Central memory CD8-positive, alpha-beta T cell (primary cell): Measurements from ENCODE around the gene ATXN7L1.
"Not testable (repeated sequence)": the region's sequence is repeated elsewhere in the genome, so short reads cannot be mapped to it uniquely, and the experiment has no call there.

Experiments used
- ATAC-seq: fragments of 150-1000 bp; cut with Tn5 transposase; replicated peaks from 2 replicates; pipeline ENCODE4 v1.10.0; 2022; ENCODE audit warnings: mild to moderate bottlenecking, moderate FRiP score, moderate number of reproducible peaks; ENCODE audit not compliant: poor library complexity, severe bottlenecking; ENCODE audit errors: extremely low read depth
- DNase-seq, 2 donors: peaks; one replicate each; pipeline ENCODE4 v3.0.0; 2021; ENCODE audit warnings: low spot score in 2 of 2
- H3K27ac Mint-ChIP-seq: one replicate; pipeline ENCODE4 v1.8.0; 2022; ENCODE audit warnings: low read depth, mild to moderate bottlenecking, moderate library complexity, mixed read lengths
- H3K27me3 Mint-ChIP-seq: one replicate; pipeline ENCODE4 v1.8.0; 2022; ENCODE audit warnings: mixed read lengths
- H3K36me3 Mint-ChIP-seq: one replicate; pipeline ENCODE4 v1.8.0; 2022; ENCODE audit warnings: mild to moderate bottlenecking, moderate library complexity, mixed read lengths; ENCODE audit not compliant: insufficient read depth
- H3K4me1 Mint-ChIP-seq: one replicate; pipeline ENCODE4 v1.8.0; 2022; ENCODE audit warnings: mixed read lengths
- H3K4me3 Mint-ChIP-seq: one replicate; pipeline ENCODE4 v1.8.0; 2022; ENCODE audit warnings: mild to moderate bottlenecking, moderate library complexity, mixed read lengths
- H3K9me3 Mint-ChIP-seq: one replicate; pipeline ENCODE4 v1.8.0; 2022; ENCODE audit warnings: mixed read lengths

The ATXN7L1 gene

GRCh38 chr7:105863876-105864275 lies 12.5 kb downstream of the ATXN7L1 start:
- H3K4me1 Mint-ChIP-seq, result peaks cover 41% of the 10 kb centered on the region
- ATAC-seq, result no peak
- no peaks in the 10 kb centered on the region for H3K9me3 Mint-ChIP-seq
- no peak overlapping the region for H3K4me3 Mint-ChIP-seq
- DNase-seq, result no peak
- H3K36me3 Mint-ChIP-seq, result peaks cover 3% of the 10 kb centered on the region
- no peaks in the 10 kb centered on the region for H3K27me3 Mint-ChIP-seq
- no peak overlapping the region for H3K27ac Mint-ChIP-seq

- Mint-ChIP-seq H3K4me1 (peaks cover 50% of the 10 kb centered on the region), H3K27me3 (no peaks in the 10 kb centered on the region), H3K4me3 (no peak overlapping the region), H3K36me3 (peaks cover 3% of the 10 kb centered on the region), H3K27ac (no peak overlapping the region), H3K9me3 (no peaks in the 10 kb centered on the region)
- DNase-seq (no peak), ATAC-seq (no peak)
Observed at GRCh38 chr7:105862770-105863169, 13.6 kb downstream of the ATXN7L1 start.

- ATAC-seq, result no peak
- Mint-ChIP-seq H3K9me3 (no peaks in the 10 kb centered on the region), H3K27ac (no peak overlapping the region)
Observed at GRCh38 chr7:105862276-105862675, 14.1 kb downstream of the ATXN7L1 start.

GRCh38 chr7:105861224-105861623 lies 15.2 kb downstream of the ATXN7L1 start:
- Mint-ChIP-seq H3K4me3 (no peak overlapping the region), H3K9me3 (no peaks in the 10 kb centered on the region), H3K36me3 (peaks cover 6% of the 10 kb centered on the region), H3K27me3 (no peaks in the 10 kb centered on the region), H3K27ac (no peak overlapping the region), H3K4me1 (peaks cover 56% of the 10 kb centered on the region)
- ATAC-seq (no peak), DNase-seq (no peak)

More at GRCh38 chr7:105862276-105862675, 14.1 kb downstream of the ATXN7L1 start:
- DNase-seq, result no peak
- H3K27me3 Mint-ChIP-seq, result no peaks in the 10 kb centered on the region
- H3K4me3 Mint-ChIP-seq, result no peak overlapping the region
- peaks cover 51% of the 10 kb centered on the region for H3K4me1 Mint-ChIP-seq
- peaks cover 5% of the 10 kb centered on the region for H3K36me3 Mint-ChIP-seq

- DNase-seq, result no peak
- peaks cover 7% of the 10 kb centered on the region for H3K36me3 Mint-ChIP-seq
- H3K27me3 Mint-ChIP-seq, result no peaks in the 10 kb centered on the region
- no peak overlapping the region for H3K4me3 Mint-ChIP-seq
- H3K4me1 Mint-ChIP-seq, result peaks cover 55% of the 10 kb centered on the region
- H3K9me3 Mint-ChIP-seq, result no peaks in the 10 kb centered on the region
- H3K27ac Mint-ChIP-seq, result no peak overlapping the region
- ATAC-seq, result no peak
Observed at GRCh38 chr7:105860793-105861192, 15.6 kb downstream of the ATXN7L1 start.

- no peak for DNase-seq
- Mint-ChIP-seq H3K4me3 (peak overlapping the region; percentile 52), H3K27ac (peak overlapping the region; percentile 71), H3K4me1 (peaks cover 56% of the 10 kb centered on the region), H3K36me3 (peaks cover 7% of the 10 kb centered on the region), H3K27me3 (no peaks in the 10 kb centered on the region), H3K9me3 (no peaks in the 10 kb centered on the region)
- ATAC-seq, result peak; percentile 94
Observed at GRCh38 chr7:105857009-105857952, 19.1 kb downstream of the ATXN7L1 start.

GRCh38 chr7:105854498-105854897 lies 21.9 kb downstream of the ATXN7L1 start:
- Mint-ChIP-seq H3K27me3 (no peaks in the 10 kb centered on the region), H3K4me1 (peaks cover 73% of the 10 kb centered on the region), H3K9me3 (no peaks in the 10 kb centered on the region), H3K27ac (peak overlapping the region; percentile 38), H3K4me3 (no peak overlapping the region), H3K36me3 (peaks cover 14% of the 10 kb centered on the region)
- DNase-seq (no peak), ATAC-seq (no peak)

- H3K27ac Mint-ChIP-seq, result no peak overlapping the region
- no peak for ATAC-seq
- H3K36me3 Mint-ChIP-seq, result peaks cover 17% of the 10 kb centered on the region
- H3K9me3 Mint-ChIP-seq, result no peaks in the 10 kb centered on the region
- no peak for DNase-seq
- H3K4me1 Mint-ChIP-seq, result peaks cover 78% of the 10 kb centered on the region
- H3K4me3 Mint-ChIP-seq, result no peak overlapping the region
- no peaks in the 10 kb centered on the region for H3K27me3 Mint-ChIP-seq
Observed at GRCh38 chr7:105853931-105854419, 22.4 kb downstream of the ATXN7L1 start.

- ATAC-seq, result no peak
- peaks cover 13% of the 10 kb centered on the region for H3K36me3 Mint-ChIP-seq
- peaks cover 9% of the 10 kb centered on the region for H3K9me3 Mint-ChIP-seq
- no peak for DNase-seq
- no peaks in the 10 kb centered on the region for H3K27me3 Mint-ChIP-seq
- peak overlapping the region; percentile 51 for H3K4me3 Mint-ChIP-seq
- H3K27ac Mint-ChIP-seq, result peak overlapping the region; percentile 93
- H3K4me1 Mint-ChIP-seq, result peaks cover 76% of the 10 kb centered on the region
Observed at GRCh38 chr7:105851064-105851463, 25.3 kb downstream of the ATXN7L1 start.

- ATAC-seq (peak; percentile 93), DNase-seq (peak; percentile 47 to 78)
- Mint-ChIP-seq H3K27ac (peak overlapping the region; percentile 93), H3K27me3 (no peaks in the 10 kb centered on the region), H3K4me3 (peak overlapping the region; percentile 71), H3K4me1 (peaks cover 75% of the 10 kb centered on the region), H3K36me3 (peaks cover 15% of the 10 kb centered on the region), H3K9me3 (peaks cover 9% of the 10 kb centered on the region)
Observed at GRCh38 chr7:105849122-105849855, 27.1 kb downstream of the ATXN7L1 start.

- H3K4me3 Mint-ChIP-seq, result no peak overlapping the region
- H3K9me3 Mint-ChIP-seq, result peaks cover 9% of the 10 kb centered on the region
- DNase-seq, result no peak
- H3K36me3 Mint-ChIP-seq, result peaks cover 14% of the 10 kb centered on the region
- no peaks in the 10 kb centered on the region for H3K27me3 Mint-ChIP-seq
- H3K27ac Mint-ChIP-seq, result no peak overlapping the region
- H3K4me1 Mint-ChIP-seq, result peaks cover 62% of the 10 kb centered on the region
- no peak for ATAC-seq
Observed at GRCh38 chr7:105846404-105846803, 30.0 kb downstream of the ATXN7L1 start.

- H3K27me3 Mint-ChIP-seq, H3K36me3 Mint-ChIP-seq: not testable (repeated sequence)
Observed at GRCh38 chr7:105844681-105845080, 31.7 kb downstream of the ATXN7L1 start.

More at GRCh38 chr7:105844681-105845080, 31.7 kb downstream of the ATXN7L1 start:
- not testable (repeated sequence) for H3K27ac Mint-ChIP-seq, H3K9me3 Mint-ChIP-seq, ATAC-seq, H3K4me3 Mint-ChIP-seq, DNase-seq
- H3K4me1 Mint-ChIP-seq, result peaks cover 53% of the 10 kb centered on the region
